HG02588 (cell line): Measurements from ENCODE around the gene SEMA3B.
A peak's percentile ranks its signal among the peaks of the same experiment; 100 is the strongest.
"Not testable (repeated sequence)": the region's sequence is repeated elsewhere in the genome, so short reads cannot be mapped to it uniquely, and the experiment has no call there.

ENCODE experiments used
- ATAC-seq: cut with Tn5 transposase; IDR thresholded peaks from one replicate; pipeline ENCODE4 v1.9.1; 2021; ENCODE audit warnings: mild to moderate bottlenecking, moderate library complexity; ENCODE audit not compliant: unreplicated experiment

SEMA3B gene

DNA sequence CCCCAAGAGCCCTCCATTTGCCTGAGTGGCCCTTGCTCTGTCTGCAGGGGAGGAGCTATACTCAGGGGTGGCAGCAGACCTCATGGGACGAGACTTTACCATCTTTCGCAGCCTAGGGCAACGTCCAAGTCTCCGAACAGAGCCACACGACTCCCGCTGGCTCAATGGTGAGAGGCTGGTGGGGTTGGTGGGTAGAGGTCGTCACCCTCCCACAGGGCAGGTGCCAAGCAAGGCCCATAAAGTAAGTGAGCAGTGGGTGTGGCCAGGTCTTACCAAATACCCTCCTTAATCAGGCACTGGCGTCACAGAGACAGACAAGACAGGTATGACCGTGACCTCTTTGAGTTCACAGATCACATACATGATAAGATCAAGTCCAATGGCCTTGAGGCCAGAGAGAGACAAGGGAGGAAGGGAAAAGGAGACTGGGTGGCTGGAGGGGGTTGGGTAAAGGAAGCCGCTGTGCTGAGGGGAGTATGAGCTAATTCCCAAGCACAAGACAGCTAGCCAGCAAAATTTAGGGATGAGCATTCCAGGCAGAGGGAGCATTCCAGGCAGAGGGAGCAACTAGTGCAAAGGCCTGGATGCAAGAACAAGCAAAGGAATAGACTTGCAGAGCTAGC, 2.5 kb downstream of the SEMA3B start:
- no peak for ATAC-seq

DNA sequence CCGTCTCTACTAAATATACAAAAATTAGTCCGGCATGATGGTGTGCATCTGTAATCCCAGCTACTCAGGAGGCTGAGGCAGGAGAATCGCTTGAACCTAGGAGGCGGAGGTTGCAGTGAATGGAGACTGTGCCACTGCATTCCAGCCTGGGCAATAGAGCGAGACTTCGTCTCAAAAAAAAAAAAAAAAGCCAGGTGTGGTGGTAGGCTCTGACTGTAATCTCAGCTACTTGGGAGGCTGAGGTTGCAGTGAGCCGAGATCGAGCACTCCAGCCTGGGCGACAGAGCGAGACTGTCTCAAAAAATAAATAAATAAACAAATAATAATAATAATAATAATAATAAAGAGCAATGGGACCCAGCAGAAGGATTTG, 3.6 kb downstream of the SEMA3B start:
- ATAC-seq: not testable (repeated sequence)

DNA sequence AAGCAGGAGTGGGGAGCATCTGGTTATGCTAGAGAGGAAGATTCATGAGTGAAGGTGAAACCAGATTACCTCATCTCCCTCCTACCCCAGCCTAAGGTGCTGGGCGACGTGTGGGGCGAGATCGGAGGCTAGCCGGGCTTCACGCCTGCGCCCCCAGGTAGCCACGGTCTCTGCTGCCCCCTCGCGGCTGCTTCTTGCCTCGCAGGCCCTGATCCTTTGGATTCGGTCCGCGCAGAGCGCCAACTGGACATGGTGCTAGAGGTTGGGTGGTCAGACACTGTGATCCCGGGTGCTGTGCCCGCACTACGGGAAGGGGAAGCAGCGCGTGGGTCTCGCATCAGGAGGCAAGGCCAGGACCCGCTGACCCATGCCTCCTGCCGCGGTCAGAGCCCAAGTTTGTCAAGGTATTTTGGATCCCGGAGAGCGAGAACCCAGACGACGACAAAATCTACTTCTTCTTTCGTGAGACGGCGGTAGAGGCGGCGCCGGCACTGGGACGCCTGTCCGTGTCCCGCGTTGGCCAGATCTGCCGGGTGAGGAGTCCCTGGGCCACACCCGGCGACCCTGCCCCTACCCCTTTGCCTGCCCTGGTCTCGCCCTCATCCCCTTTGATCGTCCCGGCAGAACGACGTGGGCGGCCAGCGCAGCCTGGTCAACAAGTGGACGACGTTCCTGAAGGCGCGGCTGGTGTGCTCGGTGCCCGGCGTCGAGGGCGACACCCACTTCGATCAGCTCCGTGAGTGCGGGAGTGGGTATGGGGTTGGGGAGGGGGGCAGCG, 4.2 kb downstream of the SEMA3B start:
- ATAC-seq: peak; percentile 69

- ATAC-seq: no peak
Observed at GRCh38 chr3:50273689-50274065, 4.7 kb downstream of the SEMA3B start.

GRCh38 chr3:50274371-50275104, 5.6 kb downstream of the SEMA3B start:
- ATAC-seq: no peak

- no peak for ATAC-seq
Observed at GRCh38 chr3:50275141-50275995, 6.4 kb downstream of the SEMA3B start.

- no peak for ATAC-seq
Observed at GRCh38 chr3:50275996-50276761, 7.2 kb downstream of the SEMA3B start.

- no peak for ATAC-seq
Observed at GRCh38 chr3:50276762-50277101, 7.8 kb downstream of the SEMA3B start.

DNA sequence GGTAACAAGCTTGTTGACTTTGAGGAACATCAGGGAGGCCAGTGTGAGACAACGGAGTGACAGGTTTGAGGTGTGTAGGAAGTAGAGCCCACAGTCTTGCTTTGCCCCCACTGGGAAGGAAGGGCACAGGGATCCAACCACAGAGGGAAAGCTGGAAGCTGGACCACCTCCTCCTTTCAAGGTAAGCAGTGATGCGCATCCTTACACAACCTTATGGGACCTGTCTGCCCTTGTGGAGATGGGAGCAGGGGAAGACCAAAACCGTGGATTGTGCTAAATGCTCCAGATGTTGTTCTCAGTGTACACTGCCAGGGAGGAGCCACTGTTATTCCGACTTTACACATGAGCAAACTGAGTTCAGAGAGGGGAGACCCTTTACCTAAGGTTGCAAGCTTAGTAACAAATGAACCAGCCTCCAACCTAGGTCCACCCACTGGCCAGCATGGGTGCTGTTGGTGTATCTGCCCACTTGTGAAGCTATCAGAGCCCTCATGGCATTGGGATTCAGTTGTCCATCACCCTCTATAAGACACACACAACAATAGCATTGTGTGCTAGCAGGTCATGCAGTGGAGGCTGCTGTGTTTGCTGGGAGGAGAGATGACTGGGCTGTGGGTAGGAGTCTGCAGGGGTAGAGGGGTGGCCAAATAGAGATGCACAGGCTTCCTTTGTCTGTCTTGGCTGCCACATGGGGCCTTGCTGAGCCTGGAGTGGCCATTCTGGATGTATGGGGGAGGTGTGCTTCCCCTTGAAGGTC, 9.4 kb downstream of the SEMA3B start:
- no peak for ATAC-seq

DNA sequence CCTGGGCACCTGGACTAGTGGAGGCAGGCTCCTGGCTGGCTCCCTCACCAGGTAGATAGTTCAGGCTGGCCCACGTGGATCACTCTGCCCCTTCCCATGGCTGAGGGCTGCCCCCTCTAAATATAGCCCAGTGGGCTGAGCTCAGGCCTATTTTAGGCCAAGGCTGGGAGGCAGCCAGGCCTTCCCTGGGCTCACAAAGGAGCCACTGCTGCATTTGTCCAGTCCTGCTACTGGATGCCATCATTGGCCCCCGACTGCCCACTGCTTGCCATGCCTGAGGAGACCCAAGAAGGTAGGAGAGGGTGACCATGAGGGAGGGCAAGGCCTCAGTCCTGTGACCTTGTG, 9.9 kb downstream of the SEMA3B start, which contains the start of gene LSMEM2:
Gene LSMEM2 (plus strand): TSS at position 208 of the 345 bp plus-strand sequence. CDS start 27 bp downstream, at position 235.
- no peak for ATAC-seq

DNA sequence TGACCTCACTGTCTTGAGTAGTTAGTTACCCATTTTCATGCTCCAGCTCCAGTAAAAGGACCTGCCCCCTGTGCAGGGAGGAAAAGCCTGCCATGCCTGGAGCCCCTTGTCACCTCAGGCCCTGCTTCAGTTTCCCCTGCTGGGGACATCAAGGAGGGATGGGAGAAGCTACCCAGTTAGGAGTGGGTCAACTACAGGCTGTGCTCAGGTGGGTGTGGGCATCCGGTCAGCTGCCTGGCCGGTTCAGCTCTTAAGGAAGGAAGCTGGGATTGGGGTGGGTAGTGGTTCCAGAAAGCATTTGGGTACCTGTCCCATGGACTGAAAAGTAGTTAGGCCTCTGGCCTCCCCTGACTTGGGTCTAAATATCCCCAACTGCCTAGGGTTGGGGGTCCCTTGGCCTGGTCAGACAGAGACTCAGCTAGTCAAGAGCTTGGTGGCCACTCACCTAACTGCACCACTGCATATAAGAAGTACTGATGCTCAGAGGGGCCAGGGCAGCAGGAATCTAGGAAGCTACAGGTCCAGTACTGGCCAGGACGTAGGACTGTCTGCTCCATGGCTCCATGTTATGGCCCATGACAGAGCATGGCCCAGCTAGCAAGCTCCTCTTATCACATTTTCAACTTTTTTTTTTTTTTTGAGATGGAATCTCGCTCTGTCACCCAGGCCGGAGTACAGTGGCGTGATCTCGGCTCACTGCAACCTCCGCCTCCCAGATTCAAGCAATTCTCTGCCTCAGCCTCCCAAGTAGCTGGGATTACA, 10.5 kb downstream of the SEMA3B start:
- ATAC-seq: no peak

DNA sequence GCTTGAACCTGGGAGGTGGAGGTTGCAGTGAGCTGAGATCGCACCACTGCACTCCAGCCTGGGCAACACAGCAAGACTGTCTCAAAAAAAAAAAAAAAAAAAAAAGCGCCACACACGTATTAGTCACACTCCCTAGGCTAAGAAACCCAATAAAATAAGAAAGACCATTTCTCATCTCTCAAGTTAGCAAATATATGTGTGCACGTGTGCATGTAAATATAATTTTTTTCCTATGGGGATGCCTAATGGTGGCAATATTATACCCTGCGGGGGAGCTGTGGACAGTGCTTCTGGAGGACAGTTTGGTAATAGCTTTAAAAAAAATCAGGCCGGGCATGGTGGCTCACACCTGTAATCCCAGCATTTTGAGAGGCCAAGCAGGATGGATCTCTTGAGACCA, 15.2 kb downstream of the SEMA3B start:
- not testable (repeated sequence) for ATAC-seq

- no peak for ATAC-seq
Observed at GRCh38 chr3:50286322-50287227, 17.6 kb downstream of the SEMA3B start.

- no peak for ATAC-seq
Observed at GRCh38 chr3:50287262-50287661, 18.3 kb downstream of the SEMA3B start.

DNA sequence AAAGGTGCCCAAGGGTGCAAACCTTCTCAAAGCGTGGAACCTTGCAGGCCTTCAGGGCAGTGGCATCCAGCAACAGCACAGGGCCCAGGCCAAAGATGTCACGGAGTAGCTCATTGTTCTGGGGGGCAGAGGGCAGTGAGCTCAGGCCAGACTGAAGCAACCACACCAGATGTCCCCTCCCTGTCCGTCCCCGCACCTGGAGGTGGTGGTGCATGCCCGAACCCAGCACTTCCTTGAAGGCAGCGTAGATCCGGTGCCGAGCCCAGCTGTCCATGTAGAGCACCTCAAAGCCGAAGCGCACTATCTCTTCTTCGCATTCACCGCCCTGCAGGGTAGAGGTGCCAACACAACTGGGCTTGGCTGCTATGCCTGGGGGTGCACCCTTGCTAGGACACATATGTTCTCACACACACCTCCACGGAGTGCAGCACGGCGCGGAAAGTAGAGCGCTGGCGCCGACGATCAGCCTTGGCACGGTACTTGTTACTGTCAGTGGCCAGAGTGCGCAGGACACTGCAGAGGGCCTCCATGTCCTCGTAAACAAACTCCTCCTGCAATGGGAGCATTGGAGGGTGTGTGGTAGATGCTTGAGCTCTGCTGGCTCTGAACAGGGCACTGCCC, 19.6 kb downstream of the SEMA3B start:
- ATAC-seq: no peak

- ATAC-seq: no peak
Observed at GRCh38 chr3:50289130-50289529, 20.2 kb downstream of the SEMA3B start.

DNA sequence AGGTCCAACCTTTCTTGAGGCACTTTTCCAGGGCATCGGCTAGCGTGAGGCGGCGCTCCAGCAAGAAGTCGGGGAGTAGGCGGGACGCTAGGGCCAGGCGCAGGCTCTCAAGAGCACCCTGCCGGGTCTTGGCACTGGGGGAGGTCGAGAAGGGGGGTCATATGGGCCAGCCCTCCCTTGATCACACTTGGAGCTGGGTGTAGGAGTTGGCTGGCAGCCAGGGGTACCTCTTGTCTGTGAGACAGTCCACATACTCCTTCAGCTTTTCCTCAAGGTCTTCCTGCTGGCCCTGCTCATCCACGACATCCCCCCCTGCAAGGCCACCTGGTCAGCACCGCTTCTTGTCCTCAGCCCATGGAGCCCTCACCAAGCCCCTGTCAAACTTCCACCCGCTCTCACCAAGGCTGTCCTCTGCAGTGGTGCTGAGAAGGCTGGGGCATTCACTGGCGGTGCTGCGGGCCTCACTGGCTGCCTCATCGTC, 21.3 kb downstream of the SEMA3B start:
- ATAC-seq: no peak
